ENCODE measurements around the gene BFSP2.

The BFSP2 gene

DNA sequence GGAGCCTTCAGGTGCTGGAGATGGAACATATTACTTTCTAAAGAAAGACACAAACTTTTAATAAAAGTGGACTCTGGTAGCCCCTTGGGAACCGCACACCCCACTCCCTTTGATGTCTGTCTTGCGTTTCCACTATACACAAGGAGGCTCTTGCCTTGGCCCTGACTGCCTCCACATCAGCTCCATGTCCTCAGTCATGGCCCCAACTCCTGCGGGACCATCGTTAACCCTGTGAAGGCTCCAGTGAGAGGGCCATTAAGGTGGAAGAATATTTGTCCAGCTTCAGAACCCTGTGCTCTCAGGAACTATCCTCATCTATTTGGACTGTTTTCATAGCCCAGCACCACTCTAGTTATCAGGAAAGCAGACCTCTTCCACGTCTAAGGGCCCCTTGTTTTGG, 16.1 kb upstream of the BFSP2 start:
- DNase-seq (ENCODE audit: low spot score) = no peak

DNA sequence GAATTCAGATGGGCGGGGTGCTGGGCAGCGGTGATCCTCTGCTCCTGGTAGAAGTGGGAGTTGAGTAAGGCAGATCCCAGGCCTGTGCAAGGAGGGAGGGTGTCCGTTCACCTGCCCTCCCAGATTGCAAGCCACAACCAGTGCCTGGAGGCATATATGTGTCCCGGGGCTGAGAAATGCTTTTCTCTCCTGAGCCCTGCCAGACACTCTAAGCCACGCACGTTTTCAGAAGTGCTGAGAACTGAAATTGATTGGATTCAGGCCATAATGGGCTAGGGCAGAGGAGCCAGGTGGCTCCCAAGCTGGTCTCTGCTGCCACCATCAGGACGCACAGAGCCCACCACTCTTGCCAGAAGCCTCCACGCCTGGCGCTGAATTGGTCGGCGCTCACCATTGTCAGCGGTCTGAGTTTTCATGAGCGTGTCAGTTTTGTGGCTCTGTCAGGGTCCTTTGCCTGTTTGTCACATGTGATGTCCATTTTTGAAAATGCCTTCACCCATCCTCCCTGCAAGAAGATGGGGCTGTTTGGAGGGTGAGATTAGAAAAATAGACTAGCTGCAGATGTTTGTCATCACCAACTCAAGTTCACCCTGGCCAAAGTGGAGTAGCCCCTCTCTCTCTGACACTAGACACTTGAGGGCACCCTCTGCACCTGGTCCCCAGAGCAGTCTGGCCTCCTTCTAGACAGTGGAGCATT, 15.4 kb upstream of the BFSP2 start:
- DNase-seq (ENCODE audit: low spot score) = peak; percentile 41

DNA sequence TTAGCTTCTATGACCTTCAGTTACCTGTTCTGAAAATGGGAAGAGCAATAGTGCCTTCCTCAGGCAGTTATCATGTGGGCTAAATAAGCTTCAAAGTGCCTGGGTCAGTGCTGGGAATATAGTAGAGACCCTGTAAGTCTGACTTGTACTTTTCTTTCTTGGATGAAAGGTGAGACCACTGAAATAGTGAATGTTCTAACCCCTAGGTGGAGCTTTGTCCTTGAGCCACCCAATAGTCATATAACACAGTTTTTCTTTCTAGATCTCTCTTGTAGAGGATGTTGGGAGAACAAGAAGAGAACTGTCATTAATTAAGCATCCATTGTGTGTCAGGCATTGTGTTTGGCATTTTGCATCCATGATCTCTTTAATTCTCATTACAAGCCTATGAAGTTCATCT, 13.0 kb upstream of the BFSP2 start:
- no peak for DNase-seq (ENCODE audit: low spot score)

DNA sequence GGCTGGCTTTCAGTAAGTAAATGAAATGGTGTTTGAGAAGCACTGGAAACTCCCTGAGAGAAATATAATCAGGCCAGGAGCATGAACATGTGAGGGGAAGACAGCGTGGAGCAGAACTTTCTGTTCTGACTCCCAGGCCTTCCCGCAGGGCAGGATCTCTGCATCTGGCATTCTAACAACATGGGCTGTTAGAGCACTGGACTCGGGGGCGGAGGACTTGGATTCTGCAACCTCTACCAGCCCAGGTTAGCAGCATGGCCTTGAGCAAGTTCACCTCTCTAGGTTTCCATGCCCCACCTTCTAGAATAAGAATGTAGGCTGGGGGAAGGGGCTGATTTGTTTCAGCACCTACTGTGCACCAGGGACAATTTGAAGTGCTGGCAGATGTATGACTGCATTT, 12.5 kb upstream of the BFSP2 start:
- DNase-seq (ENCODE audit: low spot score) = no peak

DNA sequence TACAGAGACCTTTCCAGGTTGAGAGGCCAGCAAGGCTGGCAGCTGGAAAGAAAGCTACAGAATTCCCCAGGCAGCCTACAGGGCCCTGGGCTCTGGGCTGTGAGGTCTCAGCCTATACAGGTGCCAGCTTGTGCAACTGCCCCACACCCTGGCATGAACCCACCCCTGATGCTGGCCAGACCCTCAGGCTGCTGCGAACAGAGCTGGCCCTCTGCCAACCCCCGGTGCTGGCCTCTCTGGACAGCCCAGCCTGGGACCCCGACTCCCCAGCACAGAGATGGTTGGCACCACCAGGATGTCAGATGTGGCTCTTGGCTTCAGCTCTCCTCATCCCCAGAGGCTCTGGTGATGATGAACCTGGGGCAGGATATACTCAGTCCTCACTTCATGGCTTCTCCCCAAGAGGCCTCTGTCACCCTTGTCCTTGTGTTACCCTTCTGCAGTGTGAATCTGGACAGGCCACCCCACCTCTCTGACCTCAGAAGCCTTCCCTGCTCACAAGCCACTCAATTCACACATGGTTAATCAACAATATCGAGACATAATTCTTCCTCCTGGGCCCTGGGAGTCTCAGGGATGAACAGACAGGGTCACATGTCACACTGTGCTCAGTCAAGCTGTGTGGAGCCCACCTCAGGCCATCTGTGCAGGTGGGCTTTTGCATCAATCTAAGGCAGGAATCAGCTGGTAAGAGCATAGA, 11.0 kb upstream of the BFSP2 start:
- DNase-seq (ENCODE audit: low spot score) = no peak

DNA sequence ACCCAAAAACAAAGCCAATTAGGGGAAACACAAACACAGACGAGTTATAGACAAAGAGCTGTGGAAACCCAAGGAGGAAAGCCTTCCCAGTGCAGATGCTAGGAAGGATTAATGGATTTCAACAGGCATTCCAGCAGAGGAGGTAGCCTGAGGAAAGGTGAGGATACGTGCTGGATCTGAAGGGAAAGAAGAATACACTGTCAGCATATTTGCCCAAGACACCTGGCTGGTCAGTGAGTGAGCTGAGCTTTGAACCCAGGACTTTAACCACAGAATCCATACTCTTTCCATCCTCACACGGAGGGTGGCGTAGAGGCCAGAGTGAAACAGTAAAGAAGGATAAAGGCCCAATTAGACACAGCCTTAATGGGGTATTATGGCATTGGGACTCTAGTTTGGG, 9.1 kb upstream of the BFSP2 start:
- DNase-seq (ENCODE audit: low spot score) = no peak

DNA sequence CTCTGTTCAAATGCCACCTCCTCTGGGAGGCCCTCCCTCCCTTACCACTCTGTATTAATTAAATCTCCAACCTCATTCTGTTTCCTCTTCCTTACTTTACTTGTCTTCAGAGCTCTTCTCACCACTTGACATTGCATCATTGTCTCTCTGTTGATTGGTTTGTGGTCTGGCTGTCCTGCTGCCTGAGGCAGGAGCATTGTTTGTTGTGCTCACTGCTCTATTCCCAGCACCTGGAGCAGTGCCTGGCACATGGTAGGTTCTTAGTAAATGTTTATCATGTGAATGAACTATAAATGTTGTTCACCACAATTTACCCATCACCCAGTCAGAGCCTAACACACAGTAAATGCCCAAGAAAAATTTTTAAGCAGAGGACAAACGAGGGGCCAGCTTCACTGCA, 6.7 kb upstream of the BFSP2 start:
- no peak for DNase-seq (ENCODE audit: low spot score)

DNA sequence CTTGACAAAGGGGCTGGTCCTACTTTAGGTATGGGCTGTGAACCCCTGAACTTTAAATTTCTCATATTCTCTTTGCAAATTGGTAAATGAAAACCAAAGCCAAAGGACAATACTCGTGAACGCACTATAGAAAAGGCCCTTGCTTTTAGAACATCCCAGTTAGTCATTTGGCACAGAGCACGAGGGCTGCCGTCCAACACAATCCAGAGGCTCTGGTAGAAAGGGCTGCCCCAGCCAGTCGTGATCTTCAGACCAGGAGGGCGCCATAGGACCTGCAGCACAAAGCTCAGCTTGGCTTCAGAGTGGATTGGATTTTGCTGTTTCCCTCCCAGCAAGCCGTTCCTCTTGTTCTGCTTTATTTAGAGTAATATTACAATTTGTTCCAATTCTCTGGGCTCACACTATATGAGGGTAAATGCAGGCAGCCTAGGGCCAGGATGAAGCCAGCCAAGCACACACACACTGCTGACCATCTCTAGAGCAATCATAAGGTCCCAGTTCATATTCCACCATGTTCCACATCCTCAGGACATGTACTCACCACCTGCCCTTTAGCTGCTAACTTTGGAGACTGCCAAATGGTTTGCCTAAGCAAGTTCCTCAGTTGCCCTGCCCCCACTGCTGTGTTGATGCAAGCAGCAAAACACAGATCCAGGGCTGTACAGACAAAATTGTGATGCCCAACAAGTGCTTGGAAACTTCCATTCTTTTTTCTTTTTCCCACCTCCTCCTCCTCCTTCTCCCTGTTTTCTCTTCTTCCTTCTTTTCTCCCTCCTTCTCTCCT, 6.0 kb upstream of the BFSP2 start:
- DNase-seq (ENCODE audit: low spot score) = no peak

DNA sequence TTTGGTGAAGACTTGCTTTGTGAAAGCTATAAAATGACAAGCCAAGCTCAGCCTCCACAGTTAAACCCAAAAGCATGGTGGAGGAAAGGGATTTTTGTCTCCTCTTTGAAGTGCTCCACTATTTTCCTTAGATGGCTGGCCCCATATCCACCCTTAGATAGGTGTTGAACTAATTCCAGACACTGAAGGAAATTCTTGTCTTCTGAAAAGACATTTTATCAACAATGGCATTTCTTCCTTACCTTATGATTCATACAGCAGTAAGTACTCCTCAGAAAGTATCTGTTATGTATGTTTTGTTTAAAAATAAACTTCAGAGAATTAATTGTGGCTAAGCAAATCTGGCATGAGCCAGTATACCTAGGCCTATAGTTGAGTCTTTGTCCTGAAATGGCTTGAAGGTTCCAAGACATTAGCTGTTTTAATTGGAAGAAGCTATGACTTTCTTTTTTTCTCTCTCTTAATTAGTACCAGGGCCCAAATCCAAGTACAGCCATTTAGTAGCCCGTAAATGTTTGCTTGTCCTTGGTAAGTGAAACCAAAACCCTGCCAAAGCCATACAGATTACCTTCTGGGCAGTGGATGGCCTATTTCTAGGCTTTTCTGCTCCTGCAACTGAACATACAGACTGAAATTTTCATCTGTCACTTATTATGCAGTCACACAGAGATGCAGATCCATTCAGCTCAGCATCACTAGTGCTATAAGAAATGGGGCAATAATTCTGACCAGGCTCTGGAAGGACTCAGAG, 5.1 kb upstream of the BFSP2 start:
- DNase-seq (ENCODE audit: low spot score) = no peak

DNA sequence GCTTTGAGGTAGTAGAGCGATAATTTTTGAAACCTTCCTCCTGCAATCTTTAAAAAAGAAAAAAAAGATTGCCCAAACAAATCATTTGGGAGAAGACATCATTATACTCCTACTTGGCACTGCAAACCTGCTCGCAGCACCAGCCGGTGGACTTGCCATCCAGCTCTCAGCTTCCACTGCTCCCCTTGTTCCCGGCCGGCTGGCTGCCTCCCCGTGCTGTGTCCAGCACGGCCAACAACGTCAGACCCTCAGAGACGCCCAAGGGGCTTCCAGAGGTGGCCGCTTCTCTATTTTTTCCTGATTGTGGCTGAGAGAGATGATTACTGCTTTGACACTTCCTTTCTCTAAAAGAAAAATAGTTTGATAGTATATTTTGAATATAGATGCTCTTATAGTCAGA, 3.0 kb upstream of the BFSP2 start:
- DNase-seq (ENCODE audit: low spot score) = no peak

DNA sequence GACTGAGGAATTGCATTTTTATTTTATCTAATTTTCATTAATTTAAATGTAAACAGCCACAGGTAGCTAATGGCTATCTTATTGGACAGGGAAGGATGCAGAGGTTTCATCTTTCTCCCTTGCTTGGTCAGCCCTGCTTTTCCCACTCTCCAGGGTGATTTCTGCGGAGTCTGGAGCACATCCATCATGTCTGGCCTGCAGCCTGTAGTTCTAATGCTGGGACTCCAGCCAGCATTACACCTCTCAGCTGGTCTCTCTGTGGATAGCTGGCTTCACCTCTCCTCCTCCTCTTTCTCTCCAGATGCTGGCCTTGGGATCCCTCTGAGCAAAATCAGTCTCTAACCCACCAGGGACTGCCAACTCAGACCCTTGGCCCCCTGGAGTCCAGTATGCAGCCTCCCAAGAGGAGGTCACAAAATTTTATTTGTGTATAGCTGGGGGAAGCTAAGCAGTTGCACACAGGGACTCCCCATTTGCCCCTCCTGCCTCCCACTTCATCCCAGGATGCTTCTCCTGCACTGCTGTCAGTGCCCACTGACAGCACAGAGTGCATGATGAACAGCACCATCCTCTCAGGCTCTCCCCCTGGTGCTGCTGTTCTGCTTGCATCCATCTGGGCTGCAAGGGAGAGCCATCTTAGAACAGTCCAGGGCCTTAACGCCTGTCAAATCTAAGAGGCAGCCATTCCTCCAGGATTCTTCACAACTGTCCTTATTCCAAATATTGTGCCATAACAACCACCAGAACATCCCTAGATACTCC, 1.7 kb downstream of the BFSP2 start:
- DNase-seq (ENCODE audit: low spot score) = no peak

DNA sequence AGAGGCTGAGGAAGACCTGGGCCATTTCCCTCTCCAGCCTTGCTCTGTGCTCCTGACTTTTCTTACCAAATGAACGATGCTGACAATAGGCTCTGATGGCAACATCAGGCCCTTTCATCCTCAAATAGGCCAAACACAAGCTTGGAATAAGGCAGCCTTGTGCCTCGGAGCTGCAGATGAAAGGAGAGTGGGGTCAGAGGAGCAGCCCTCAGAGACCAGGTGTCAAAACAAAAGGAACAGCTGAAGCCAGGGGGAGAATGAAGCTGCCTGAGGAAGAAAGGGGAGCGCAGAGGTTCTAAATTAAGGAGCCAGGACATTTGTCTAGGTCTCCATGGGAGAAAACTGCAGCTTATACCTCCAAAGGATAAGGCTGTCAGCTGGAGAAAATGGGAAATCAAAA, 5.1 kb downstream of the BFSP2 start:
- DNase-seq (ENCODE audit: low spot score) = no peak

DNA sequence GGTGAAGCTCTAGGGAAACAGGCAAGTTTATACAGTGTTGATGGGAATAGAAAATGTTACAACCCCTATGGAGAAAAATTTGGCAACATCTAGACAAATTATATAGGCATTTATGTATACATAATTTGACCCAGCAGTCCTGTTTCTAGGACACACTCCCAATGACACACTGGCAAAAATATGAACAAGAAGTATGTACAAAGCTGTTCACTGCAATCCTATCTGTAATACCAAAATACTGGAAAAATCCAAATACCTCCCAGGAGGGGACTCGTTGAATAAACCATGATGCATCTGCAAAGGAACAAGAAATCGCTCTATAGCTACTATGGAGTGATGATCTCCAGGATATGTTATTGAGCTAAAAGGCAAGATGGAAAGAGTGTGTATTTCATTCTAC, 8.5 kb downstream of the BFSP2 start:
- DNase-seq (ENCODE audit: low spot score) = no peak

DNA sequence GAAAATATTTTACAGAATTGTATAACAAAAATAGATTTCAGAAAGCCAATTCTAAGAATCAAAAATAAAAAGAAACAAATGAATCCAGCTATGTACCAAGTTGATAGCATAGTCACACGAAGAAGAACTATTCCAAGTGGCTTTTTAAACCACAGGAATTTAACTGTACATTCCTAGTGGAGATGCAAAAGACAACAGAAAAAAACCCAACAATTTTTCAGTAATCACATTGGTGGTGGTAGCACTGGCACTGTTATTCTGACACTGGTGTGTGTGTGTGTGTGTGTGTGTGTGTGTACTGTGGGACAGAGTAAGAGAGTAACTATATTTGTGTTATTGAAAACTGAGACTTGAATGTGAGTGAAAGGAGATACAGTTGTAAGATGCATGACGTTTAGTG, 9.1 kb downstream of the BFSP2 start:
- peak; percentile 69 for DNase-seq (ENCODE audit: low spot score)

DNA sequence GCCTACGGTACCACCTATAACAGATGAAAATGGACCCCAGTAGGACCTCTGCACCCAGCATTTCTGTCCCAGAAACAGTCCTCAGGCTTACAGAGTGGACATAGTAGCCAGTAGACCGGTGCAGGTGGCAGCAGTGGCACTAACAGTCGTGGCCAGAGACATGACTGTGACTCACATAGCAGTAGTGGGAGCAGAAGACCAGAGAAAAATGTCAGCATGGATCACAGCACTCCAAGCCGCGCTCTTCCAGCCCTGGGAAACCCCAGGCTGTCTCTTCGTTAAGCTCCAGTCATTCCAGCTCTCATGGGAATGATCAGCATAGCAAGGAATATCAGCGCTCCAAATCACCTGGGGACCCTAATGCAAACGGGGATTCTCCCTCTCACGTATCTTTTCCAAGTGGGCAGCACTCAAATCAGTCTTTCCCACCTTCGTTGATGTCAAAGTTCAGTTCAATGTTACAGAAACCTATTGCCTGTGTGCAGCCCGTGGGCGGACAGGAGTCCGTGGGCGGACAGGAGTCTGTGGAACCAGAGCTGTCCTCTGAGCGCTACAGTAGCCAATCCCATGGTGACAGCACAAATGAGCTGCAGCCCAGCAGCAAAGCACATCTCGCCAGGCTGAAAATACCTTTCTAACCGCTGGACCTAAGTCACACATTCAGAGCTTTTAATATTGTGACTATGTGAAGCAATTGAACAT, 10.5 kb downstream of the BFSP2 start:
- no peak for DNase-seq (ENCODE audit: low spot score)

DNA sequence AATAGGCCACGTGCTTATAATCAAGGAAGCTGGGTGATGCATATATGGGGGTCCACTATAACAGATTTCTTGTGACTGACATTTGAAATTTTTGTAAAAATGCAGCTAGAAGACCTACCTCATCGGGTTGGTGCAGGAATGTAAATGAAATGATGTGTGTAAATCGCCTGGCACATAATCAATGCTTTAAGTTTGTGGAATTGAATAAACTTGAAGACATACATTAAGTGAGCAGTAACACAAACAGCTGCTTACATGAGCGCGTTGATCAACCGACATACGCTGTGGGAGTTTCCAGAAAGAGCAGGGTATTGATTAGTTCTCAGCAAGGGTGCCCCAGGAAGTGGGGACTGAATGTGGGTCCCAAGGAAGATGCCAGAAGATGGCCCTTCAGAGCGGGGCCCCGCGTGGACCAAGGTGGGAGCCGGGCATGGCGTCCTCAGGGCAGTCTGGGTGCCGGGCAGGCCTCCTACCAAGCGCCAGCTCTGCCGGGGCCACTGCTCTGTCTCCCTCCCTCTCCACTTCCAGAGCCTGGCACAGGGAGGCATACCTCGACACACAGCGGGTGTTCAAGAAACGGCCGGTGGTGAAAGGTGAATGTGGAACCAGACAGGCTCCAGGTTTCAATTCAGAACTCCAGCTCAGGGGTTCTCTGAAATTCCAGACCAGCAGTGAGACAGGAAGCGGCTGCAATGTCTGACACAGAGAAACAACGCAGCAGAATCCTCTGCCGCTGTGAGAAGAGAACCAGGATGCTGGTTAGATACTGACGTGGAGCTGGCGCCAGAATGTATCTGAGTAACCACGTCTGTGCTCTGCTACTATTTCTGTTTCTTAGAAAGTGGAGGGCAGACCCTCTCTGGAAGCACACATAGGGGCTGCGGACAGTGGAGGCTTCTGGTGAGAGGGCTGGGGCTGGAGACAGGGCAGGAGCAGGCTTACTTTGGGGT, 12.6 kb downstream of the BFSP2 start:
- DNase-seq (ENCODE audit: low spot score) = peak; percentile 53

DNA sequence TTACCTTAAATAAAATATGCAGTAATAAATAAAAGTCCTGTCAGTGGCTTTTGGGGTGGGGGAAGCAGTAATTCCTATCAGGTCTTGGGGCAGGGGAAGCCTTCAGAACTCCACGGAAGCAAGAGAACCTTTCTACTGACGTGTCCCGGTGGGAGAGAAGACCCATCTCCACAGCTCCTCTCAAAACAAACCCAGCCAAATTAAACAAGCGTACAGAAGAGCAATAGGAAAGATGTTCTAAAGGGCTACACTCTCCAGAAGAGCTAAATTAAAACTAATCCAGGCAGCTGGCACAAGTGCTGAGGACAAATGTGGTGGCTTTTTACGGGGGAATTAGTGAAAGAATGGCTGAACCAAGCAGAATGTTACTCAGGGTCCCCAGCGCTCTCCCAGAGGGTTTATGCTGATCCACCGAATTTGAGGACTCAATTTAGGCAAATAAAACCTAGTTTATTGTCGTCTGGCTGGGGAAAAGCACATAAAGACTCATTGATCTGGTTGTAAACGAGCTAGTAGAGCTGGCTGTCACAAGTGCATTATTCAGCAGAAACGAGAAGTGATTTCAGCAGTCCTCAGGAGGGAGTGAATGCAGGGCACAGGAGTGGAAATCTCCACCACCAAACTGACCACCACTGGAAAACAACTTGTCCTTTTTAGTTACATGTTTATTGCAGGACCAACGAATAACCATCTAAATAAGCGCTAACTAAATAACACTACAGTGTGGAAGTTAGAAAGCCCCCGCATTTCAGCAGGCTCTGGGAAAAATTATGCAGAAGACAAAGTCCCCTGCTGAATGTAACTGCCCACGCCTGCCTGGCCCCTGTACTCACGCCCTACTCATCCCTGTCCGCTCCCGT, 13.5 kb downstream of the BFSP2 start:
- peak; percentile 22 for DNase-seq (ENCODE audit: low spot score)

DNA sequence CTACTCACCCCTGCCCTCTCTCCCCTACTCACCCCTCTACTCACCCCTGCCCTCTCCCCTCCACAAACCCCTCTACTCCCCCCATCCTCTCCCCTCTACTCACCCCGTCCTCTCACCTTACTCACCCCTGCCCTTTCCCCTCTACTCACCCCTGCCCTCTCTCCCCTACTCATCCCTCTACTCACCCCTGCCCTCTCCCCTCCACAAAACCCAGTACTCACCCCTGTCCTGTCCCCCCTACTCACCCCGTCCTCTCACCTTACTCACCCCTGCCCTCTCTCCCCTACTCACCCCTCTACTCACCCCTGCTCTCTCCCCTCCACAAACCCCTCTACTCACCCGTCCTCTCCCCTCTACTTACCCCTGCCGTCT, 14.2 kb downstream of the BFSP2 start:
- DNase-seq (ENCODE audit: low spot score) = no peak

DNA sequence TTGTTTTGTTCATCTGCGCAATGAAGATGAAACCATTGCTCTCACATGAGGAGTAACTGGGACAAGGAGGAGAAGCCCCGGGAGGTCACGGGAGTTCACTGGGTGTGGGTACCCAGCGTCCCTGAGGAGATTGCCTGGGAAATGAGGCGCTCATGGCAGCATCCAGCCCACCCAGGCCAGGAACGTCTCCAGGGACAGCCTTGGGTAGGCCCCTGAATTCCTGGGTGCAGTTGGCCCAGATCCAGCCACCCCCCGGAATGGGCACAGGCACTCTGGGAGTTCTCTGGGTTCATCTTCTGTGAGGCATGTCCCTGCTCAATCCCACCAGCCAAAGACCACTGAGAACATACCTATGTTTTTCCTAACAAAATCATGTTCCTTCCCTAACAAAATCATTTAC, 18.5 kb downstream of the BFSP2 start:
- no peak for DNase-seq (ENCODE audit: low spot score)

Measured in AG08395 (cell line).